Mononuclear cell (primary cell): Measurements from ENCODE around the gene TRAF3. TPM values are rescaled to one million over a fixed set of nuclear protein-coding genes. Genes with fewer than 3 reads are reported as not detected.
"Not testable (repeated sequence)": the region's sequence is repeated elsewhere in the genome, so short reads cannot be mapped to it uniquely, and the experiment has no call there.

Experiments
- H3K27me3 ChIP-seq: 2 replicates; pipeline ENCODE4 v1.6.0; 2011; ENCODE audit warnings: low read length, control low read depth; ENCODE audit not compliant: insufficient read depth
- H3K4me1 ChIP-seq: 2 replicates; pipeline ENCODE4 v1.5.1; 2011; ENCODE audit warnings: mild to moderate bottlenecking, low read length, control low read depth; ENCODE audit not compliant: insufficient read depth
- H3K4me3 ChIP-seq: 2 replicates; pipeline ENCODE4 v1.5.1; 2011; ENCODE audit warnings: mild to moderate bottlenecking, low read length, moderate library complexity
- H3K9me3 ChIP-seq: 2 replicates; pipeline ENCODE4 v1.5.1; 2011; ENCODE audit warnings: low read depth, mild to moderate bottlenecking, control low read depth, low read length
- total RNA-seq: library from RNA; depleted of rRNA; stranded (reverse); fragments of >200 nt; gene quantifications from one replicate; pipeline ENCODE4 v1.2.3, GENCODE V29; 2012

TRAF3 gene
- total RNA-seq, 1 donor = 42.4 TPM

DNA sequence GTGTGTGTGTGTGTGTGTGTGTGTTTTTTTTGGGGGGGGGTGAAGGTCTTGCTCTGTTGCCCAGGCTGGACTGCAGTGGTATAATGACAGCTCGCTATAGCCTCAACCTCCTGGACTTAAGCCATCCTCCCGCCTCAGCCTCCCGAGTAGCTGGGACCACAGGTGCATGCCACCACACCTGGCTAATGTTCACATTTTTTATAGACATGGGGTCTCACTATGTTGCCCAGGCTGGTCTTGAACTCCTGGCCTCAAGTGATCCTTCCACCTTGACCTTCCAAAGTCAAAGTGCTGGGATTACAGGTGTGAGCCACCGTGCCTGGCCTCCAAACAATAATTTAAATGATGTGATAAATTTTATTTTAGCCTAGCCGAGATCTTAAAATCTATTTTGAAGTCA, 59.9 kb downstream of the TRAF3 start:
- H3K27me3 ChIP-seq, H3K4me3 ChIP-seq, H3K9me3 ChIP-seq: not testable (repeated sequence)
- peaks cover 12% of the 10 kb centered on the region for H3K4me1 ChIP-seq

DNA sequence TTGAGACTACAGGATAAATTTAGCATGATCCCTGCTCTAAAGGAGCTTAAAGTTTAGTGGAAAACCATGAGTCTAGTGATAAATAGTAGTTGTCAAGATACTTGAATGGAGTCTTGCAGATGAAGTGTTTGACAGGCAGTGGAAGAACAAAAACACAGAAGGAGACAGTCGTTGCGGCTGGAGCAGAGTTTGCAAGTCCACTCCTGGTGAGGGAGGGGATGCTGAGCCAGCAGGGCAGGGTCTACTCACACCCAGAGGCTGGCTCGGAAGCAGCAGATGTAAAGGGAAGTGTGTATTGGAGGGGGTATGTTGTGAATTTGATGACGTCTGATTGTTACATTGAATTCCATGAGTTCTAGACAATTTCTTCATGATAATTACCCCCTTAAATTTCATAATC, 61.3 kb downstream of the TRAF3 start:
- Histone ChIP-seq H3K4me1 (peaks cover 12% of the 10 kb centered on the region), H3K4me3 (no peak overlapping the region), H3K27me3 (no peaks in the 10 kb centered on the region), H3K9me3 (no peaks in the 10 kb centered on the region)

DNA sequence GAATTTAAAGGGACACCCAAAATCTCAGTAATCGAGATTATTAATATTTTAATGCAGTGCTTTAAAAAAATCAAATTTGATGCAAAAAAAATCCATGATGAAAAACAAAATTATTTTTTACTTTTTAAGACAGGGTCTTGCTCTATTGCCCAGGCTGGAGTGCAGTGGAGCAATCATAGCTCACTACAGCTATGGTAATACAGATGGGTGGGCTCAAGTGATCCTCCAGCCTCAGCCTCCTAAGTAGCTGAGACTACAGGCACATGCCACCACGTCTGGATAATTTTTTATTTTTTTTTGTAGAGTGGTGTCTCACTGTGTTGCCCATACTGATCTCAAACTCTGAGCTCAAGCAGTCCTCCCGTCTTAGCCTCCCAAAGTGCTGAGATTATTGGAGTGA, 62.9 kb downstream of the TRAF3 start:
- H3K4me1 ChIP-seq = peaks cover 12% of the 10 kb centered on the region
- H3K27me3 ChIP-seq = no peaks in the 10 kb centered on the region
- H3K9me3 ChIP-seq = no peaks in the 10 kb centered on the region
- H3K4me3 ChIP-seq = no peak overlapping the region

DNA sequence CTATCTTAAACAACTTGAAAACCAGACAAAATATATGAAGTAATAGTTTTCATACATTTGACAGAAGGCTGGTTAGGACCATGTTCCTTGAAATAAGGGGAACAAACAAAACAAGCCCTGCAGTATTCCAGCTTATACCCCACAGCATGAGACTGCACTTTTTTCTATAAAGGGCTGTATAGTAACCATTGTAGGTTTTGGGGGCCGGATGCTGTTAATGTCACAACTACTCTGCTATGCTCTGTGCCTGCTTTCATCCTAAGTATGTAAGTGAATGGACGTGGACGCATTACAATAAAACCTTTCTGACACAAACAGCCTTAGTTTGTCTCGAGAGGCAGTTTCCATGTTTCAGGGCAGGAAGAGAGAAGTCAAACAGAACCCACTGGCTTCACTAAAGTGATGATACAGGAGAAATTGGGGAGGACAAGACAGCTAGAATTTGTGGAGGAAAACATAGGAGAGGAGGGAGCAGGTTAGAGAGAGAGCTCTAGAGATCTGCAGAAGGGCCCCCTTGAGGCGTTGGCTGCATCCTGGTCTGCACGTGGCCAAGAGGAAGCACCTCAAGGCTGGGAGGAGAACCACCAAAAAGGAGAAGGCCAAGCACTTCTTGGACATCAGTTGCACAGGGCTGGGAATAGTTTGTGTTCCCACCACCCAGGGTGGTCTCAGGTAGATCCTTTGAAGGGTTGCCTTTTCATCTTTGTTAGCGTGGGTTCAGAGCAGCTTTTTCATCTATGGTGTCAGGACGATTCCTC, 63.7 kb downstream of the TRAF3 start:
- Histone ChIP-seq H3K9me3 (no peaks in the 10 kb centered on the region), H3K4me3 (no peak overlapping the region)

DNA sequence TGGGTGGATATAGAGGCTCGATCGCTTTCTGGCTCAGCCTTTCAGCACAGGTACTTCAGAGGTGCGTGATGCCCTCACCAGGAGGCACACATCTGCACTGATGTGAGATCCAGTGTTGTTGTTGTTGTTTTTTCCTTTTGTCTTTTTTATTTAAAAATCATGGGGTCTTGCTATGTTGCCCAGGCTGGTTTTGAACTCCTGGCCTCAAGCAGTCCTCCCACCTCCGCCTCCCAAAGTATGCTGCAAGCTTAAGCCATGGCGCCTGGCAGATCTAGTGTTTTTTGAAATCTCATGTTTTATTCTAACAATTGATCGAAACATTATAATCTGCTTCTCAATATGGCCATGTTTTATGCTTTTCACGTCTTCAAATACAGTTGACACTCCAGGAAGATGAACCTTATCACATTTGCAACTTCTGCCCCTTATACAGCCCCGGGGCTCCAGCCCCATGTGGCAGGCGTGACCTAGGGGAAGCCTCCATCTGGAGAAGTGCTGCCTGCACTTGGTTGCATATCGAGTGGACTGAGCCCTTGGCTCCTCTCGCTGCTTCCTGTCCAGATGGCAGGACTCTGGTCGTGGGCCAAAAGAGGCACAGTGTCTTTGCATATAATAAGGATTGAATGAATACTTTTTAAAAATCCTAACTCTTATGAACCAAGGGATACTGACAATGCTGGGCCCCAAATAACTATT, 71.7 kb downstream of the TRAF3 start:
- H3K4me1 ChIP-seq = peaks cover 21% of the 10 kb centered on the region
- H3K27me3 ChIP-seq = no peaks in the 10 kb centered on the region
- no peak overlapping the region for H3K4me3 ChIP-seq

More for the DNA sequence above, 63.7 kb downstream of the TRAF3 start:
- no peaks in the 10 kb centered on the region for H3K27me3 ChIP-seq
- H3K4me1 ChIP-seq = peaks cover 12% of the 10 kb centered on the region

DNA sequence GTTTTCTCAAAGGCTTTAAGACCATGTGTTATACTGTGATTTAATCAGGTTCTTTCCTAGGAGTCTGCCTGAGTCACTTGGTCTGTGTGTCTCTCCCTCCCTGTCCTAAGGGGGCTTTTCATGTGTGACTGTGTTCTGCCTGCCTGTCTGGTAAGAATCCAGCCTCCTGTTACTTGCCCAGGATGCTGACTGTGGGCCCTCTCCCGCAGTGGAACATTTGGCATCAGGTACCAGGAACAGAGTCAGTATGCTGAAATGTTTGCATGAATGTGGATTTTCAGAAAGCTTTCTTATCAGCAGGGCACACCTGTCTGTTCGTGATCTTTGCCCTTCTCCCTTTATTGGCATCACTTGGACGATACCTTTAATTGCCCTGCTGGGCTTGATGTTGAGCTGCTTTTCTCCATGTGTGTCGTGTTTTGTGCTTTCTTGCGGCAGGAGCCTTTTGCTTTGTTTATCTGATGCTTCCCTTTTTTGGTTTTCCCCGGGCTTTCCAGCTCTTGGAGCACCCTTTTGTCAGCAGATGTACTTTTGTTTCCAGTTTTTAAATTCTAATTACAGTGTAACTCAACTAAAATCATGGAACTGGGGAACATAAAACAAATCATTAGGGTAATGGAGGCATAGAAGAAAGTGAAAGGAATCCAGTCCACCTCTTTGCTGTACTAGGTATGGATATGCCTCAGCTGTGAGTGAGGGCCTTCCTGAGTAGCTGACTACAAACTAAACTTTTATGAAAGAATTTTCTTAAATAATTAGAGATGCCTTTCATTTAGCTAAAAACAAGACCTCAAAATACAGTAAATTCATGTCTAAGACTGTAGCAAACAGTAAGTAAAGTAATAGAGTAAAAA, 72.5 kb downstream of the TRAF3 start:
- peaks cover 21% of the 10 kb centered on the region for H3K4me1 ChIP-seq
- H3K27me3 ChIP-seq = no peaks in the 10 kb centered on the region
- H3K9me3 ChIP-seq = no peaks in the 10 kb centered on the region
- H3K4me3 ChIP-seq = no peak overlapping the region

More for the DNA sequence above, 71.7 kb downstream of the TRAF3 start:
- H3K9me3 ChIP-seq = no peaks in the 10 kb centered on the region

DNA sequence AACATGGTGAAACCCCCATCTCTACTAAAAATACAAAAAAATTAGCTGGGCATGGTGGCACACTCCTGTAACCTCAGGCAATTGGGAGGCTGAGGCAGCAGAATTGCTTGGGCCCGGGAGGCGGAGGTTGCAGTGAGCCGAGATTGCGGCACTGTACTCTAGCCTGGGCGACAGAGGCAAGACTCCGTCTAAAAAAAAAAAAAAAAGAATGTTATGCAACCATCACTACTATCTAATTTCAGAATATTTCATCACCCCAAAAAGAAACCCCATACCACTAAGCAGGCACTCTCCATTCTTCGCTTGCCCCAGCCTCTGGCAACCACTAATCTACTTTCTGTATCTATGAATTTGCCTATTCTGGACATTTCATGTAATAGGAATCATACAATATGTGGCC, 76.4 kb downstream of the TRAF3 start:
- Histone ChIP-seq H3K9me3 (no peaks in the 10 kb centered on the region), H3K27me3 (no peaks in the 10 kb centered on the region), H3K4me3 (no peak overlapping the region), H3K4me1 (peaks cover 21% of the 10 kb centered on the region)

DNA sequence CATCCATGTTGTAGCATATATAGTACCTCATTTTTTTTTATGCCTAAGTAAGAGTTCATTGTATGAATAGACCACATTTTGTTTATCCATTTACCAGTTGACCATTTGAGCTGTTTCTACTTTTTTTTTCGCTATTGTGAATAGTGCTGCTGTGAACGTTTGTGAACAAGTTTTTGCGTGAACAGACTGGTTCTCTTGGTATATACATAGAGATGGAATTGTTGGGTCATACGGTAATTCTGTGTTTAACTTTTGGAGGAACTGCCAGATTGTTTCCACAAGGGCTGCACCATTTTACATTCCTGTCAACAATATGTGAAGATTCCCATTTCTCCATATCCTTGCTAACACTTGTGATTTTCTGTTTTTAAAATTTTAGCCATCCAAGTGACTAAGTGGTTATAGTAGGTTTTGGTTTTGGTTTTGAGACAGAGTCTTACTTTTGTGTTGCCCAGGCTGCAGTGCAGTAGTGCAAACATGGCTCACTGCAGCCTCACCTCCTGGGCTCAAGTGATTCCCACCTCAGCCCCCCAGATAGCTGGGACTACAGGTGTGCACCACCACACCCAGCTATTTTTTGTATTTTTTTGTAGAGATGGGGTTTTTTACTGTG, 76.9 kb downstream of the TRAF3 start:
- H3K4me3 ChIP-seq = no peak overlapping the region
- peaks cover 18% of the 10 kb centered on the region for H3K4me1 ChIP-seq
- H3K27me3 ChIP-seq = no peaks in the 10 kb centered on the region
- H3K9me3 ChIP-seq = no peaks in the 10 kb centered on the region

DNA sequence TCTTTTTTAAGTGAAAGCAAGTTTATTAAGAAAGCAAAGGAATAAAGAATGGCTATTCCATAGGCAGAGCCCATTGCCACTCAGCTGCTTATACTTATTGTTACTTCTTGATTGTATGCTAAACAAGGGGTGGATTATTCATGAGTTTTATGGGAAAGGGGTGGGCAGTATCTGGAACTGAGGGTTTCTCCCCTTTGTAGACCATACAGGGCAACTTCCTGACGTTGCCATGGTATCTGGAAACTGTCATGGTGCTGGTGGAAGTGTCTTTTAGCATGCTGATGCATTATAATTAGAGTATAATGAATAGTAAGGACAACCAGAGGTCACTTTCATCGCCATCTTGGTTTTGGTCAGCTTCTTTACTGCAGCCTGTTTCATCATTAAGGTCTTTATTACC, 78.9 kb downstream of the TRAF3 start:
- Histone ChIP-seq H3K4me3 (no peak overlapping the region), H3K4me1 (peaks cover 7% of the 10 kb centered on the region), H3K27me3 (no peaks in the 10 kb centered on the region), H3K9me3 (no peaks in the 10 kb centered on the region)

DNA sequence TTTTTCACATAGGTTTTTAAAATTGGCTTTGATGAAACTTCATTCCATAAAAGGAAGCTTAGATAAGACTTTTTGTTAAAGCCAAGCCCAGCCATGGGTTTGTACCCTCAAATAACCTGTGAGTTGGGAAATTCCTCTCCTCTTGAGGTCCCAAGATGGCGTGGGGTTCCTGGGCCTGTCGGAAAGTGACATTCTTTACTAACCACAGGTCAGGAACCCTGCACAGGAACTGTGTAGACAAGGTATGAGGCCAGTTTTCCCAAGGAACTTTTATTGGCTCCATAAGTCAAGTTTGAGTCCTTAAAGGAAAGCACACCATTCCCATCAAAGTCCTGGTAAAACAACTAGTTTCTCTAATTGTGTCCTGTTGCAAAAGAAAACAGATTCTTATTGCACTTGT, 80.2 kb downstream of the TRAF3 start:
- peaks cover 7% of the 10 kb centered on the region for H3K4me1 ChIP-seq
- H3K27me3 ChIP-seq = no peaks in the 10 kb centered on the region
- H3K9me3 ChIP-seq = peaks cover 7% of the 10 kb centered on the region

DNA sequence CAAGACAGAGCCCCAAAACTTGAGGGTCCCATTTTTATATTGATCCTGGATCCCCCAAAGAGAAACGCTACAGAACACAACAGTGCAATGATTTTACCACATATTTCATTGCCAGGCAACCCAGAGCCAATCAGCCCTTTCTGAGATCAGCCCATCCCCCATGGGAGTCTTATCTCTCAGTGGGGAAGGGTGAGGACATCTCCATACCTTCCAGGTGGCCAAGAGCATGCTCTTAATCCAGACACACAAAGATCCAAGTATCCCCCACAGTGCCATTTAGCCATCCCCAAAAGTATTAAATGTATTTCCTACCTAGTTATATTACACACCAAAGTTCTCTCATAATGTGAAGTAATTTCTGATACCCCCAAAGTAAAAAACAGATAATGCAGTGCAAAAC, 82.7 kb downstream of the TRAF3 start:
- no peaks in the 10 kb centered on the region for H3K4me1 ChIP-seq
- no peaks in the 10 kb centered on the region for H3K27me3 ChIP-seq
- no peak overlapping the region for H3K4me3 ChIP-seq
- peaks cover 8% of the 10 kb centered on the region for H3K9me3 ChIP-seq

More for the DNA sequence above, 80.2 kb downstream of the TRAF3 start:
- no peak overlapping the region for H3K4me3 ChIP-seq

DNA sequence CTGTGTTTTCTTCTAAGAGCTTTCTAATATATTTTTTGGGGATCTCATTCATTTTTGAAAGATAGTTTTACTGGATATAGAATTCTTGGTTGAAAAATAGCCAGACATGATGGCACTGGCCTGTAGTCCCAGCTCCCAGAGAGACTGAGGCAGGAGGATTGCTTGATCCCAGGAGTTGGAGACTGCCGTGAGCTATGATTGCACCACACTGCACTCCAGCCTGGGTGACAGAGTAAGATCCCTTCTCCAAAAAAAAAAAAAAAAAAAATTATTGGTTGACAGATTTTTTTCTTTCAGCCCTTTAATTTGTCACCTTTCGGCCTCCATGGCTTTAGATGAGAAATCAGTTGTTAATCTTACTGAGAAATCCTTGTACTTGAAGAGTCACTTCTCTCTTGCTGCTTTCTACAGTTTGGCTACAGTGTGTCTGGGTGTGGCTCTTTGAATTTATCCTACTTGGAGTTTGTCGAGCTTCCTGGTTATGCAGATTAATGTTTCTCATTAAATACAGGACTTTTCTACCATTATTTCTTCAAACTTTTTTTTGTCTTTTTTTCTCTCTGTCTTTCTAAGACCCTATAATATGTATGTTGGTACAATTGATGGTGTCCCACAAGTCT, 85.0 kb downstream of the TRAF3 start:
- H3K9me3 ChIP-seq = peaks cover 8% of the 10 kb centered on the region
- no peaks in the 10 kb centered on the region for H3K27me3 ChIP-seq
- no peaks in the 10 kb centered on the region for H3K4me1 ChIP-seq
- no peak overlapping the region for H3K4me3 ChIP-seq

DNA sequence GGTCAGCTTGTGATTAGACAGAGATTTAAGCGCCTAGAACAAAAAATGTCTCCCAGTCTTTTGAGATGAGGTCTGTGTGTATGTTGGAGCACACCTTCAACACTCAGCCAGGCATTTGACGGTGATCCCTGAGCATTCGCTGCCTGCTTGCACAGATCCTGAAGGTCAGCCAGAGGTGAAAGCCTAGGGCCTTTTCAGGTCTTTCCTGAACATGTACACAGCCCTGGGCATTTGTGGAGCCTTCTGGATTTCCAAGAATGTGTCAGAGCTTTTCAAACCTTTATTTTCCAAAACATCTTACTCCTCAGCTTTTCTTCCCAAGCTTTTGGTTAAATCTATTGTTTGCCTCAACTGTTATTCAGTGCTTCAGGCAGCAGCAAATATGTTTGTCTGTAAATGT, 86.1 kb downstream of the TRAF3 start:
- peaks cover 8% of the 10 kb centered on the region for H3K9me3 ChIP-seq
- H3K4me3 ChIP-seq = no peak overlapping the region
- H3K4me1 ChIP-seq = no peaks in the 10 kb centered on the region
- no peaks in the 10 kb centered on the region for H3K27me3 ChIP-seq

DNA sequence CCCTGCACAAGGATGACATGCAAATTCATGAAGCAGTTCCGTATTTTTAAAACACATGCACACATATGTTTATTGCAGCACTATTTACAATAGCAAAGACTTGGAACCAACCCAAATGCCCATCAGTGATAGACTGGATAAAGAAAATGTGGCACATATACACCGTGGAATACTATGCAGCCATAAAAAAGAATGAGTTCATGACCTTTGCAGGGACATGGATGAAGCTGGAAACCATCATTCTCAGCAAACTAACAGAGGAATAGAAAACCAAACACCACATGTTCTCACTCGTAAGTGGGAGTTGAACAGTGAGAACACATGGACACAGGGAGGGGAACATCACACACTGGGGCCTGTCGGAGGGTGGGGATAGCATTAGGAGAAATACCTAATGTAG, 88.7 kb downstream of the TRAF3 start:
- not testable (repeated sequence) for H3K27me3 ChIP-seq, H3K4me3 ChIP-seq, H3K9me3 ChIP-seq, H3K4me1 ChIP-seq
